Measurements from ENCODE around the gene PALS1.
"Not testable (repeated sequence)": the region's sequence is repeated elsewhere in the genome, so short reads cannot be mapped to it uniquely, and the experiment has no call there.

The PALS1 gene

DNA sequence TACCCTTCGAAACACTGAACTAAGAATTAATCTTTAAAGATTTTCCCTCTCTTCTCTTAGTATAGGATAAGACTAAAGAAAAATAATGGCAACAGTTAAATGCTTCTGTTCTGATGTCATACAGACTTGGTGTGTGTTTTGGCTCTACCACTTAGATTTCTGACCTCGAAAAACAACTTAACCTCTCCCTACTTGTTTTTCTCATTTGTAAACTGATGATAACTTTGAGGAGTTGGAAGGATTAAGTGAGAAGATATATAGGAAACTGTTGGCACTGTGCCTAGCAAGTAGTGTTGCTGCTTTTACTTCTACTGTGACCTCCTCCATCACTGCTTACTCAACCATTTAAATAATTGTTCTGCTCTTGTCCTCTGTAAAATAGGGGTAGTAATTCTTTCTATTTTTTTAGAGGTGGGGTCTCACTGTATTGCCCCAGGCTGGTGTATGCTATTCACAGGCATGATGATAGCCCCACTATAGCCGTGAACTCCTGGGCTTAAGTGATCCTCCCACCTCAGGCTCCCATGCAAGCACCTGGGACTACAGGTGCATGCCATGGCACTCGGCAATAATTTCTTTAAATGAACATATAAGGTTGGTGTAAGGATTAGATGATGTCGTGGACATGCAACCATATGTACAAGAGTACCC is 22.4 kb downstream of the PALS1 start:
- no peak for DNase-seq

DNA sequence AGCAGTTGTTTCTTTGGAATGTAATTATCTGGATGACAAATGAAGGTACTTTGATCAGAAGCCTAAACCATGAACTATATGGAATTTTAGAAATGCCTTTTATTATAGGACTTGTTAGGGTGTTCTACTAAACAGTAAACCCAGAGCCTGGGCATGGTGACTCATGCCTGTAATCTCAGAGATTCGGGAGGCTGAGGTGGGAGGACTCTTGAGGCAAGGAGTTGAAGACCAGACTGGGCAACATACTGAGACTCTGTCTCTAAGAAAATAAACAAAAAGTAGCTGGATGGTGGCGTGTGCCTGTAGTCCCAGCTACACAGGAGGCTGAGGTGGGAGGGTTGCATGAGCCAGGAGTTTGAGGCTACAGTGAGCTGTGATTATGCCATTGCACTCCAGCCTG is 23.9 kb downstream of the PALS1 start:
- no peak for DNase-seq

DNA sequence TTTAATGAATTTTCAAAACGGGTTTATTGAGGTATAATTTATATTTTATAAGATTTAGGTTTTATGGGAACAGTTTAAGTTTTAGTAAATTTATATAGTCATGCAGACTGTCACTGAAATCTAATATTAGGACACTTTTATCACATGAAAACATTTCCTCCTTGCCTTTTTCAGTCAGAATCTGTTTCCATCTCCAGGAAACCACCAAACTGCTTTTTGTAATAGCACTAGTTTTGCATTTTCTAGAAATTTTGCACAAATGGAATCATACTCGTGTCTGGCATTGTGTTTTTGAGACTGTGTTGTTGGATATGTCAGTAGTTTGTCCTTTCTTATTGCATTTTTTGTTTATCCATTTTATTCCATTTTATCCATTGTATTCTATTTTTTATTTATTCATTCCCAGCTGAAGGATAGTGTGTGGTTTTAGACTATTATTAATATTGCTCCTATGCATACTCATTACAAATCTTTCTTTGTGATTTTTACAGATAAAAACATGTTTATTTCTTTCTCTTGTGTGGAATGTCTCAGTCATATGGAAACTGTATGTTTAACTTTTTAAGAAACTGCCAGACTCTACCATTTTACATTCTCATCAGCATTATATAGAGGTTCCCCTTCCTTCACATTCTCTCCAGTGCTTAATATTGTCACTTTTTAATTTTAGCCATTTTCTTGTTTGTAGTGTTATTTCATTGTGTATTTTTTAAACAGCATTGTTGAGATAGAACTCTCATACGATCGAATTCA is 26.5 kb downstream of the PALS1 start:
- DNase-seq, result no peak

DNA sequence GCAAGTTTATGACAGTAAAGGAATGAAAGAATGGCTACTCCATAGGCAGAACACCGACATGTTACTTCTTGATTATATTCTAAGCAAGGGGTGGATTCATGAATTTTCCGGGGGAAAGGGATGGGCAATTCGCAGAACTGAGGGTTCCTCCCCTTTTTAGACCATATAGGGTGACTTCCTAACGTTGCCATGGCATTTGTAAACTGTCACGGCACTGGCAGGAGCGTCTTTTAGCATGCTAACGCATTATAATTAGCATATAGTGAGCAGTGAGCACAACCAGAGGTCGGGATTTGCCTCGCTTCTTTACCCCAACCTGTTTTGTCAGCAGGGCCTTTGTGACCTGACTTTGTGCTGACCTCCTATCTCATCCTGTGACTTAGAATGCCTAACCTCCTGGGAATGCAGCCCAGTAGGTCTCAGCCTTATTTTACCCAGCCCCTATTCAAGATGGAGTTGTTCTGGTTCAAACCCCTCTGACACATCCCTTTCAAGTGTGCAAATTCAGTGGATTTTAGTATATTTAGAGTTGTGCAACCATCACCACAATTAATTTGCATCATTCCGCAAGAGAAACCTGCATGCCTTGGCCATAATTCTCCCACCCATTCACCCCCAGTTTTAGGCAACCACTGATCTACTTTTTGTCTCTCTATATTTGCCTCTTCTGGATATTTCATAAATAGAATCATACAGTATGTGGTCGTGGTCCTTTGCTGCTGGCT is 27.4 kb downstream of the PALS1 start:
- no peak for DNase-seq

DNA sequence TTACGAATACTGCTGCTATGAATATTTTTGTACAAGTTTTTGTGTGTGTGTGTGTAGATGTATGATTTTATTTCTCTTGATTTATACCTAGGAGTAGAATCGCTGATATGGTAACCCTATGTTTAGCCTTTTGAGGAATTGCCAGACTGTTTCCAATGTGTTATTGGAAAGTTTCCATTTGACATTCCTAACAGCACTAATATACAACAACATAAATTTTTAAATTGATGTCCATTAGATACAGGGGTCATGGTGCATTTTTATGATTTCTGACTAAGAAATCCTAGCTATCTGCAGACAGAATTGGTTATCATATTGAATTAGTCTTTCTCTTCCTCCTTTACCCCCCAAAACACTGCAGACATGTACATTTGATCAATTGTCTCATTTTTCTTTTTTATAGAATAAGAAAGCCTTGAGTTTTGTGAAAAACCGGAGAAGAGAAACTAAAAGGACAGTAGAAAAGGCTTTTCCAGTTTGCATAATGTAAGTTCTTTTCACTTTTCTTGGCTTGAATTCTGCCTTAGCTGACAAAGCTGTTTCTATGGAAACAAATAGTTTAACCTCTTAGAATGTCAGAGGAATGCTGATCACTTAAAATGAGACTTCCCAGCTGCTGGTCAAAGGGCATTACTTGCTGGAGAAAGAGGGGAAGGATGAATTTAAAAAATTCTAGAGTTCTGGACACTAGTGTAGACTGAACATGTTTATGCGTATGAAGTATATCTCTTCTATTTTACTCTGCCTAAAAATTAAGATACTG is 28.2 kb downstream of the PALS1 start:
- no peak for DNase-seq

DNA sequence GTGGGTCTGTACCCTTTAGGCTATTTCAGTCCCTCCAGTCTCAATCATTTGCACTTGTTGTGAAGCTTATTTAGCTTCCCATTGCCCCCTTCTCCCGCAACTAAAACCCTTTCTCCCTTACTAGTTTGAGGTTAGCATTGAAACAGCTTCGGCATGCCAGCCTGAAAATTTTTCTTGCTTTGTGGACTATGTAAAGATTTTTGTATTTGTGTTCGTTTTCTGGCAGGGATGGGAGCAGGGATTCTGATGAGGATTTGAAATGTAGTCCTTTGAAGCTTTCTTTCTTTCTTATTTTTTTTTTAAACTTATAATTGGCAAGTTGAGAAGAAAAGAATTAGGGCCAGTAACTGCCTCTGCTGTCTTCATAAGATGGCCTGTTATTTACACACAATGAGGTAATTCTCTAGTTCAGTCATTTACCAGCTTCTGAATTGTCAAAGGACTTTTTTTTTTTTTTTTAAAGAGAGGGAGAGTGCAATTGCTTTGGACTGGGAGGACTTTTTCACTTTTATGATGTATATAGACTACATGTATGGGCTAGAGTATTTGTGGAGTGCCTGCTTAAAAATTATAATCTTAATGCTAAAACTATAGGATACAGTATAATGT is 29.0 kb downstream of the PALS1 start:
- DNase-seq, result no peak

DNA sequence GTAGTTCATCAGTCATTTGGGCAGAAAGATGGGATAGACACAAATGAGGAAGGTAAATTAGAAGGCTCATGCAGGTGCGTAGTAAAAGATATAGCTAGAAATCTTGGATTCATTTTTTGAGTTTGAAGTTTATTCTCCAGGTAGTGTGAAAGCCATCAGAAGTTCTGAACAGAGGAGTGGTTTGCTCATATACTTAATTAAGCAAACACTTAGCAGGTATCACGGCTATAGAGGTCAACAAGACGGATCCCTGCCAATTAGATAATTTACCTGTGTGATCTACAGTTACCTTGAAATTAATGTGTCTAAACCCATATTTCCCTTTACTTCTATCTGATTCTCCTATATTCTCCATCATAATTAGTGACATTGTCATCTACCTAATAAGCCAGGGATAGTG is 29.7 kb downstream of the PALS1 start:
- DNase-seq, result no peak

DNA sequence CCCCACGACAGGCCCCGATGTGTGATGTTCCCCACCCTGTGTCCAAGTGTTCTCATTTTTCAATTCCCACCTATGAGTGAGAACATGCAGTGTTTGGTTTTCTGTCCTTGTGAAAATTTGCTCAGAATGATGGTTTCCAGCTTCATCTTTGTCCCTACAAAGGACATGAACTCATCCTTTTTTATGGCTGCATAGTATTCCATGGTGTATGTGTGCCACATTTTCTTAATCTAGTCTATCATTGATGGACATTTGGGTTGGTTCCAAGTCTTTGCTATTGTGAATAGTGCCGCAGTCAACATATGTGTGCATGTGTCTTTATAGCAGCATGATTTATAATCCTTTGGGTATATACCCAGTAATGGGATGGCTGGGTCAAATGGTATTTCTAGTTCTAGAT is 32.0 kb downstream of the PALS1 start:
- DNase-seq, result not testable (repeated sequence)

DNA sequence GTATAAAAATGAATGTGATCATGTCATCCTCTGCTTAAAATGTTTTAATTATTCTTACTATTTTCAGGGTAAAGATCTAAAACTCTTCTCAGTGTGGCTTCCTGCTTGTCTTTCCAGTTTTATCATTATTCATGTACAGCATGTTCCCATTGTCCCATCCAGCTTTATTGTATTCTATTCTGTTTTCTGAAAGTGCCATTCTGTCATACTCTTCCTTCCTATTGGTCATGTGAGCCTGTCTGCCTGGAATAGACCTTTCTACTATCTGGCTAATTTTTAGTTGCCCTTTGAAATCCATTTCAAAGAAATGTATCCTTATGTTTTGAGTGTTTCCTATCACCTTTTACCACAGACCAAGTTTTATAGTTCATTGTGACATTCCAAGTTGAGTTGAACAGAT is 34.9 kb downstream of the PALS1 start:
- no peak for DNase-seq

DNA sequence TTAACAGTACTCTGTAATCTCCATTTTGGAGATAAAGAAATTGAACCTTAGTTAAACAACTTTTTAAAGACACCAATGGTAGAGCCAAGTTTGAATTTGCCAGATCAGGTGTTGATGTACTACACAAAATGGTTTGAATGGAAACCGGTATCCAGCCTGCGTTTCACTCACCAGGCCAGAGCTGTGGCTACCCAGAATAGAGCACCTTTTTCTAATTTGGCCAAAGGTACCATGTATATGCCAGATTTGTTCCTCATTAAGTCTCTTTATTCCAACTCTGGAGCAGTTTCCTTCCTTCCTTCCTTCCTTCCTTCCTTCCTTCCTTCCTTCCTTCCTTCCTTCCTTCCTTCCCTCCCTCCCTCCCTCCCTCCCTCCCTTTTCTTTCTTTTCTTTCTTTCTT is 39.3 kb downstream of the PALS1 start:
- DNase-seq, result no peak

DNA sequence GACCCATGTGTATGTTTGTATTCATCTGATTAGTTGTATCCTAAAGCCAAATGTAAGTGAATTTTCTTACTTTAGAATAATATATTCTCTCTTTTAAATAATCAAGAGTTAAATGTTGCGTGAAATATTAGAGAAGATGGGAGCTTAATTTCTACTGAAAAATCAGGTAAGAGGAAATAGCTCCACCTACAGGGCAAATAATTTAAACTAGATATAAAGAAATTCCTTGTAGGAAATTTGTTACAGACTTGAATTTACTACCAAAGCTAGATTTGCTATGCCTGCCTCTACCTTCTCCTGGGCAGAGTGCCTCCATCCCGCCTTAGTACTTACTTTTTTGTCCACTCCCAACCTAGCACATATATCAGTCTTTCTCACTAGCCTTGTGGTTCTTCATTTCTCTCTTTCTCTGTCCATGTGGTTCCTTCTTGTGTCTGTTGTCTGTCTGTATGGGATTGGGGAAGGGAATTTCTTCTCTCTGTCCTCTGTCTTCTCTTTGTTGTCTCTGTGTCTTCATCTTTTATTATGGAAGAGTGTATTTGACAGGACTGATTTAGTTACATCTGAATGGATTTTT is 44.7 kb downstream of the PALS1 start:
- DNase-seq, result no peak
